Measurements from ENCODE around the gene COX7A2L. TPM values are rescaled to one million over a fixed set of nuclear protein-coding genes. Genes with fewer than 3 reads are reported as not detected.

Gene COX7A2L
- total and polyA plus RNA-seq, 10 of the 15 experiments (the other 5 are each of a cell fraction or from before 2014, with no cell fraction given): 134 to 532 (median 222) TPM

GRCh38 chr2:42337356-42337820 is 23.6 kb downstream of the COX7A2L start:
- ChIA-PET SMC1A (ENCODE audit: uncharacterized antibody, unreplicated experiment) (no interaction called here), RAD21 (ENCODE audit: unreplicated experiment) (no interaction called here), CTCF (no interaction called here), POLR2A (no interaction called here)
- Histone ChIP-seq H3K9ac (ENCODE audit: control insufficient read depth, insufficient read depth, low read length) (no peak overlapping the region), H3K79me2 (ENCODE audit: control insufficient read depth, insufficient read depth, low read length) (no peaks in the 10 kb centered on the region; the same call in 1 of the 2 replicates), H2AFZ (ENCODE audit: control insufficient read depth, low read depth, low read length) (no peak overlapping the region), H3K27ac (ENCODE audit: control insufficient read depth, insufficient read depth) (no peak overlapping the region), H3K4me1 (ENCODE audit: control insufficient read depth, insufficient read depth, low read length) (no peaks in the 10 kb centered on the region), H3K4me2 (ENCODE audit: control insufficient read depth, insufficient read depth) (no peak overlapping the region), H3K36me3 (ENCODE audit: control insufficient read depth in 2 of 2, insufficient read depth in 2 of 2, low read length in 1 of 2) (peaks cover 4 to 21% of the 10 kb centered on the region in 2 experiments; a peak in 3 of 4 replicates), H3K27me3 (replicated peaks in 1 of 2; ENCODE audit: control insufficient read depth in 2 of 2, insufficient read depth in 2 of 2, low read length in 1 of 2) (no peaks in the 10 kb centered on the region), H4K20me1 (ENCODE audit: control insufficient read depth, insufficient read depth) (no peaks in the 10 kb centered on the region), H3K4me3 (no peak overlapping the region), H3K9me3 (replicated peaks; ENCODE audit: control insufficient read depth, insufficient read depth, low read length) (no peaks in the 10 kb centered on the region)
- no TSS peak for BruUV-seq (replicated peaks)
- FAIRE-seq (no peak), DNase-seq (ENCODE audit: low read depth, low spot score) (no peak), ATAC-seq (no peak; the same call in 2 of the 3 replicates)
- 96% methylated on average over 5 of the region's 5 CpGs for WGBS (ENCODE audit: insufficient coverage, insufficient replicate concordance, low lambda C conversion rate, missing lambda C conversion rate)
- no peak for TF ChIP-seq PBX3 (IDR thresholded peaks at IDR 0.05; ENCODE audit: insufficient replicate concordance, low read depth, low read length)
- TF ChIP-seq CTCF (IDR thresholded peaks at IDR 0.05 in 2 of 3, conservative IDR thresholded peaks at IDR 0.05 in 1 of 3; ENCODE audit: control insufficient read depth in 2 of 3, extremely low read depth in 1 of 3, insufficient read depth in 1 of 3, low read depth in 3 of 3, low read length in 3 of 3): peak in 1 of 3 experiments; percentile 6; a peak in 1 of 6 replicates
- intact Hi-C loops (cut with micrococcal nuclease; ENCODE audit: unreplicated experiment) (no loop called here), in situ Hi-C loops (cut with MboI) (loop anchor here (10.0 kb wide), 1 partner anchor 463 kb away; no protein-coding TSS in a partner anchor)

All from GM12878 (cell line).